Kidney tubule cell (primary cell): Measurements from ENCODE around the gene DCTN4.

Source experiments
- DNase-seq: peaks from one replicate; pipeline ENCODE4 v3.0.0-alpha.2; 2018; ENCODE audit warnings: low spot score

DCTN4 gene

DNA sequence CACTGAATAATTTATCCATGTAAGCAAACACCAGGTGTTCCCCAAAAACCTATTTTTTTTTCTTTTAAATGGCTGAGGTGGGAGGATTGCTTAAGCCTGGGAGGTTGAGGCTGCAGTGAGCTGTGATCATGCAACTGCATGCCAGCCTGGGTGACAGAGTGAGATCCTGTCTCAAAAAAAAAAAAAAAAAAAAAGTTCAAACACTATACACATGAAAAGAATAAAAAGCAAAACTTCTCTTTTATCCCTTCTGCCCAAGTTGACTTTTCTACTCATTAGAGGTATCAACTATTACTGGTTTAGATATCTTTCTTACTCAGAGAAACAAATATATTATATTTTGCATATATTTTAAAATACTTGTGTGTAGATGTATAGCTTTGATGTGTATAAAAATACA lies 17.8 kb downstream of the DCTN4 start:
- no peak for DNase-seq

DNA sequence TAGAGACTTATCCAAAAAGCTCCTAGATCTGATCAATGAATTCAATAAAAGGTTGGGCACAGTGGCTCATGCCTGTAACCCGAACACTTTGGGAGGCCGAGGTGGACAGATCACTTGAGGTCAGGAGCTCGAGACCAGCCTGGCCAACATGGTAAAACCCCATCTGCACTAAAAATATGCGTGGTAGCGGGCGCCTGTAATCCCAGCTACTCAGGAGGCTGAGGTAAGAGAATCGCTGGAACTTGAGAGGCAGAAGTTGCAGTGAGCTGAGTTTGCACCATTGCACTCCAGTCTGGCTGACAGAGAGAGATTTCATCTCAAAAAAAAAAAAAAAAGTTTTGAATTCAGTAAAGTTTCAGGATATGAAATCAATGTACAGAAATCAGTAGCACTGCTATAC lies 20.0 kb downstream of the DCTN4 start:
- no peak for DNase-seq

DNA sequence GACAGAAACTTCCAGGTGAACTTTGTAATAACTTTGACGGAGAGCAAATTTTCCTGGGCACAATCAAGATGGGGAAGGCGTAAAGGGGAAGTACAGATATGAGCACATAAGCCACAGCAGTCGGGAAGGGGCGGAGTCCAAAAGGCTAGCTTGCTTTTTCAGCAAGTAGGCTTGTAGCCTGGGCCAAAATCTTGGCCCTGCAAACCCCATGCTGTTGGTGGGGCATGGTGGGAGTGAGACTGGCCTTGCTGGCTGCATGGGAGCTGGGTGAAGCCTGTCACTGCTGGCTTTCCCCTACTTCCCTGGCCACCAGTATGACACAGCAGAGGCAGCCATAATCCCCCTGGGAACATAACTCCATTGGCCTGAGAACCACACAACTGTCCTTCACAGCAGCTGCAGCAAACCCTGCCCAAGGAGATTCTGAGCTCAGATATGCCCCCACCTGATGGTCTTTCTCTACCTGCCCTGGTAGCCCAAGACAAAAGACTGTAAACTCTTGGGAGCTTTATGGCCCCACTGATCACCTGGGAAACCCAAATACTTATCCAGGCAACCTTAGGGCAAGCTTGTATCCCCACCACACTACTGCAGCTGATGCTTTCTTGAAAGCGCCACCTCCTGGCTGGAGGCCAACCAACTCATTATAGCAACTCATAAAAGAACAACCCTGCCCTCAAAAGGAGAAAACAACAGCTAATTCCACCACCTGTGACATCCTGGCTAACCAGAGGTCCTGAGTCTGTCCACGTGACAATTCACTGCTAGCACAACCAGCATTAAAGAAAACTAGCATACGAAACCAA lies 24.0 kb downstream of the DCTN4 start:
- no peak for DNase-seq

DNA sequence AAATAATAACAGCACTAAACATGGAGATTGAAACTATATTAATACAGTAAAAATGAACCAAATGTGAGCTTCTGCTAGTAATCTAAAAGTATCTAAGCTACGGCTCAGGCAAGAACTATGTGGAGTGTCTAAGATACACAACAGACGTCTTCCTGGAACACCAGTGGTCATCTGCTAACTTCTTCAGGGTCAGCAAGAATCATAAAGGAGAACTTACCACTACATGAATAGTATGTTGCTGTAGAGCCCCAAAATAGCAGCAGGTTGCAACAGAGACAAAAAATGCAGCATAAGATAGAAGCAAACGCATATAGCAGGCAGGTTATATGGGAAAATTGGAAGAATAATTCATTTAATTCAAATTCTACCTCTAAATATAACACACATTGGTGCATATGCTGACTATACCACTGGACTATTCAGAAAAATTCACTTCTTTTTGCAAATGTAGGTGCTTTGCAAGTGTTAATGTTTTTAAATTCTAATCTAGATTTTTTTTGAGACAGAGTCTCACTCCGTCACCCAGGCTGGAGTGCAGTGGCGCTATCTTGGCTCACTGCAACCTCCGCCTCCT lies 27.1 kb downstream of the DCTN4 start:
- no peak for DNase-seq

DNA sequence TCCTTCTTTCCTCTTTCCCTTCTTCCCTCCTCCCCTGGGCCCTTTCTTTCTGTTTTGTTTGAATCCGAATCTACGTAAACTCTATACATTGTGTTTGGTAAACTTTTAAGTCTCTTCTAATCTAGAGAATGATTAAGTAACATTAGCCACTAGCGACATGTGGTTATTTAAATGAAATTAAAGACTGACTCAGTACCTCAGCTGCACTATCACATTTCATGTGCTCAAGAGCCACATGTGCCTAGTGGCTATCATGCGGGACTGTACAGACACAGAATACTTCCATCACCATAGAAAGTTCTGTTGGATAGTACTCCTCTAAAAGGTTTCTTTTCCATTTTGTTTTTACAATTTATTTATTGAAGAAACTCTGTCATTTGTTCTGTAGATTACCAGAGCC lies 29.0 kb downstream of the DCTN4 start:
- no peak for DNase-seq

DNA sequence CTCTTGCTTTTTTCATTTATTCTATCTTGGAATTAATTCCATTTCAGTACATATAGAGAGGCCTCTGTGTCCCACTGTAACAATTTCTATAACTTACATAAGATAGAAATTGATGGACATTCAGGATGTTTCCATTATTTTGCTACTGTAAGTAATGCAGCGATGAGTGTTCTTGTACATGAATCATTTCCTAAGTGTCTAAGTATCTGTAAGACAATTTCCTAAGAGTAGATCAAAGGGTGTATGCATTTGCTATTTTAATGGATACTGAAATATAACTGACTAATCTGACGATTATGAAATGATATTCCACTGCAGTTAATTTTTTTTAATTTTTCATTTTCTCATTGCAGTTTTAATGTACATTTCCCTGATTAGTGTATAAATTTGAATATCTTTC lies 35.0 kb downstream of the DCTN4 start:
- no peak for DNase-seq

DNA sequence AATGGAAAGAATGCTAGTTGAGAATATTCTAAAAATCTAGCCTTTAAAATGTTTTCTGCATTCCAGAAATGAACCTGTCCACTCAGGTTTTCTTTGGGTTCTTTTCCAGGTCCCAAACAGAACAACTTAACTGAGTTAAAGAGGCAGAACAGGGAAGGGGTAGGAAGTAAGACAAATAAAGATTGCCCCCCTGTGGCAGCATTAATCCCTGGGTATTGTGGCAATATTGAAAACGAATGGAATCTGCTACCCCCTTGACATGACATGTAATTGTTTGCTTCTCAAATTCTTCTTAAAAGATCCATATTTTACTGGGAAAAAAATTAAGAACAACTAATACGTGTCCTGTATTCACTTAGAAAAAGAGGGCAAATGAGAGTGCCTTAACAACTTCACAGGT lies 48.7 kb downstream of the DCTN4 start:
- DNase-seq: no peak

DNA sequence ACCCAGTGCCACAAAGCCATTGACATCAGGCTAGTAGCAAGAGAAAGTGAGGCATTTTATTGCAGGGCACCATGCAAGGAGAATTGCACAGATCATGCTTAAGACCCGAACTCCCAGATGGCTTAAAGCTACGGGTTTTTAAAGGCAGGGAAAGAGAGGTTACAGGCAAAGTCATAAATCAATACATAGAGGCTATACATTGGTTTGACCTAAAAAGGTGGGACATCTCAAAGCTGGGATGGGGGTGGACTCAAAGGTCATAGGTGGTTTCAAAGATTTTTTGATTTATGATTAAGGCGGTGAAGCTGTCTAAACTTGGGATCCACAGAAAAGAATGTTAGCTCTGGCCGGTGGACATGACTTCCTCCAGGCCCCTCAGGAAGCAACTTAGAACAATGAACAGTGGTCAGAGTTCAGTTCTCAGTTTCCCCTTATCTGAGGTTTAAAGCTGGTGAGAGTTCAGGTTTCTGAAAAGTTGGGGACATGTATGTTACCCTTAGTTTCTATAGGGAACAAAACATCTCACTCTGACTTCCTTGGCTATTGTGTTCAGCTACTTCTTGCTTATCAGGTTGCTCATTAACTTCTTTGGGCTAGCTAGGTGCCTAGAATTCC lies 51.9 kb downstream of the DCTN4 start:
- DNase-seq: no peak

DNA sequence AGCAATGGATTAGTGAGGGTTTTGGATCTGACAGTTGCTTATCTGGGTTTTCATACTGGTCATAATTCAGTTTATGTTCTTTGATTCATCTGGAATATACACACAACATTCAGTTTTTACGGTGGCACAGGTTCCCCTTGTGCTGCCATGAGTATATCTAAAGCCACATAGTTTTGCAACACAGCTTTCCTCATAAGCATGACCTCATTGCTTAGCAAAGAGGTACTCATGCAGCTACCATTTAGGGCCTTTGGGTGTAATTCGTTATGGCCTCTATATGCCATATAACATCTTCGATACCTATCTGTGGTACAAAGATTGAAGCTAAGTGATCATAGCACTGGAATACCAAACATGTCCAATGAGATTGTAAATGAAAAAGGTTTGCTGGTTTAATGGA lies 55.1 kb downstream of the DCTN4 start:
- no peak for DNase-seq

DNA sequence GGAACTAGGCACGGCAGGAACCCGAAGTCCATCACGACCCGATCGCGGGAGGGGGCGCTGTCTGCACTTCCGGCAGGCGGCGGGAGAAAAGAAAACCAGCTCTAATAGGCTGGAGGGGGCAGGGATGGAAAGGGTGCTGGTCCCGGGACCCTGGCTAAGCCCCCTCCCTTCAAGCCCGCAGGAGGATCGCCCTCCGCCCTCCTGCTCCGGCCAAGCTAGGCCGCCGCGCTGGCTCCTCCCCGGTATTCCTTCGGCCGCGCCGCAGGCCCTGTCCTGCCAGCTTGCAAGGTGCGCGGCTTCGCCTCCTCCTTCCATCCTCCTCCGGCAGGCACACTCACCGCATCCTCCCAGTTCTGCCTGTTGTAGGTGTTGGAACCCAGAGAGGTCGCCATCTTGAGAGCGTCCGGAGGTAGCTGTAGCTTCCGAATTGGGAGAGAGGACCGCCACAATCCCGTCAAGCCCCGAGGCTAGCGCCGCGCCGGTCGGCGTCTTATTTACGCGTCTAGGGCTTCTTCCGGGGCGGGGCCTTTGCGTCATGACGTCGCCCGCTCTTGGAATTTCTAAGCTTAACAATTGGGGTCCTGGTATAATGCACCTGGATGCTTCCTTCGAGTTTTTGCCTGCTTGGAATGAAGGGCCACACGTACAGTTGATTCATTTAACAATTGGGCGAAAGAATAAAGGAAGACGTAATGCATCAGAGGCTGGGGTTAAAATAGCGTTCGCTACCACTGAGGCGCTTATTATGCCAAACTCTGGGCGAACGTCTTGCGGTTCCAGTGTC lies 58.0 kb downstream of the DCTN4 start, which contains the start of gene RBM22:
RBM22 (minus strand) TSS at position 469 of the 784 bp plus-strand sequence; CDS start at position 392, 77 bp downstream.
- DNase-seq: peak; percentile 91

DNA sequence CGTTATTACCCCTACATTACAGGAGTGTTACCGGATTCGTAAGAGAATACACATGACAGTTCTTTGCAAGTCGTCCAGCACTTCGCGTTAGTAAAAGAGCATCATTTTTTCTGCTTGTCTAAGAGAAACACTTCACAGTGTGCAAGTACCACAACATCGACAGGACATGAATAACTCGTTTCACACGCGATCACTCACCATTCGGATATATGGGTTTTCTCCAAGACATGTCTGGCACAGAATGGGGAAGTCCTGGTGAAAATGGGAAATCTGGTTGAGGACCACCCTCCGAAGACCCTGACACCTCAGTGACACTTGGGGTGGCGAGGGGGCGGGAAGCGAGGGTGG lies 58.6 kb downstream of the DCTN4 start:
- no peak for DNase-seq

DNA sequence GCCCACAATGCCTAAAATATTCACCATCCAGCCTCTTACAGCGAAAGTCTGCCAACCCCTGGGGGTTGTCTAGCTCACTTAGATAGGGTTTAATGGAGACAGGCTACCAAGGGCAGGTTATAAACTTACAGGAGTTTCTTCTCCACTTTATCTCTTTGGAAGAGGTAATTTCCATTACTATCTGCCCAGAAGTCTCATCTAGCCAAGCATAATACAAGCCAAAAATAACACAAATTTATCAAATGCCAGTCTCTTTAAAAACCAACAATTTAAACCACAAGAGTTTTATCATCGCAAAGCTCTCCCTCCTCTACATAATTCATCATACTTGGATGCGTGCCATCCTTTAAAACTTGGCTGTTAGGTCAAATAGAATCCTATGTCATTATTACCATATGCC lies 64.2 kb downstream of the DCTN4 start:
- no peak for DNase-seq

DNA sequence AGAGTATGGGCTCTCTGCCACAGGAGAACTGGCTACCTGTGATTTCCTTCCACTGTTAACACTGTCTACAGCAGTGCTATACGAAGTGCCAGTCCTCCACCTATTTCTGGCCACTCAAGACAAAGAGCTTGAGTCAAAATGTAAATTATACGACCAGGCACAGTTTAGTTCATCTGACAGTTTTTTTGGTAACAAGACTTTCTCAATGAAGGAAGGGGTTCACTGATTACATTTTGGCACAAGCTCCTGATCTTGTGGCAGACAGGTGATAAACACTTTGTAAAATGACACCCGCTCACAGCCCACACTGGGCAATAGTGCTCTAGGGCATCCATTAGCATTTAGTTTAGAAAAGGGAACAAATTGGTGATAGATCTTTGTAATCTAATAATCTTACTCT lies 66.5 kb downstream of the DCTN4 start:
- no peak for DNase-seq

DNA sequence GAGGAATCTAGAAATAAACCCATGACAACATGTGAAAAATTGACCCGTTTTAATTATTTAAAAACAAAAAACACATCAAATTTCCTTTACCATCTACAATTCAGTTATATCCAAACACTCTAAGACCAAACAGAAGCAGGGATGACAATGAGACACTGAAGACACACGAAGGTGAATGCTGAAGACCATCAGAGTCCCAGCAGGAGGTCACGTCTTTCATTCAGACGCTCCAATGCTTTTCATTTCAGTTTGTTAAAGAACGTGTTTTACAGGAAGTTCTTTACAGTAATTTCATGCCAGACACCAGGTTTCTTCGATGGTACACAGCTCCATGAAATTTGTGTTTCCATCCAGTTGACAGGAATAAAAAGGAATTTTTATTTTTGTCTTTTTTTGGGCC lies 68.1 kb downstream of the DCTN4 start:
- no peak for DNase-seq

DNA sequence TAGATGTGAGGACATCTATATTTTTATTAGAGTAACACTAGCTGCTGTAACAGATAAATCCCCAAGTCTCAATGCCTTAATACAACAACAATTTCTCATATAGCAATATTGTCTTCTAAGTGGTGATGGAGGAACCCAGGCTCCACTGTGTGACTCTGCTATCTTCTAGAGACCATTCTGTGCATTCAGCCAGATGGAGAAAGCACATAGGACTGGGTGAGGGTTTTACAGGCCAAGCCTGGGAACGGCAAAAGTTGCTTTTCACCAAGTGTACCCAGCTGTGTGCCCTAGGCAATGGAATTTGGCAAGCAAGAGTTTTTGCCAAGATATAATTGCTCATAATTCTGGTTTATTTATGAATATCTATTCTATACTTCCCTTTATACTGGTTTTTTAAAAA lies 69.7 kb downstream of the DCTN4 start:
- DNase-seq: no peak

DNA sequence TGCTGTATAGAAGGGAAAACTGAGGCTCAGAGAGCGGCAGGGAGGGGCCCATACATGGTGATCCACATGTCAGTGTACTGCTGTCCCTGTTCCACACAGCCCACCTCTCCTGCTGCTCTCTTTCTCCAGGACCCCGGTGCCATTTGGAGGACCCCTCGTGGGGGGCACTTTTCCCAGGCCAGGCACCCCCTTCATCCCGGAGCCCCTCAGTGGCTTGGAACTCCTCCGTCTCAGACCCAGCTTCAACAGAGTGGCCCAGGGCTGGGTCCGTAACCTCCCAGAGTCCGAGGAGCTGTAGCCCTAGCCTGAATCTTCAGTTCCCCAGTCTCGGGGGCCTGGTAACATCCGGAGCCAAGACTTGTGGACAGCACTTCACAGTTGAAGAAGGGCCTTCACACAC lies 82.2 kb downstream of the DCTN4 start:
- DNase-seq: no peak

DNA sequence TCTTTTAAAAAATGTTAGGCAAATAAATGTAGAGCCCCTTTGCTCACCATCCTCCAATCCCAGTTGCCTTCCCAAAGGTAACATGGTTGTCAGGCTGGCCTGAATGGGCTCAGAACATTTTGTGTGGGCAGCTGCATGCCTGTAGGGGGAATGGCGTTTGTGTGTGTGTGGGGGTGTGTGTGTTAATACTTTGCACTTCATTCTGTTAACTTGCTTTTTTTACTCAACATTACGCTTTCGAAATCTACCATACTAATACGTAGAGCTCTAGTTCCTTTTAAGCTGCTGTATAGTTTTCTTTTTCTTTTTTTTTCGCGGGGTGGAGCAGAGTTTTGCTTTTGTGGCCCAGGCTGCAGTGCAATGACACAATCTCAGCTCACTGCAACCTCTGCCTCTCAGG lies 83.7 kb downstream of the DCTN4 start:
- no peak for DNase-seq

DNA sequence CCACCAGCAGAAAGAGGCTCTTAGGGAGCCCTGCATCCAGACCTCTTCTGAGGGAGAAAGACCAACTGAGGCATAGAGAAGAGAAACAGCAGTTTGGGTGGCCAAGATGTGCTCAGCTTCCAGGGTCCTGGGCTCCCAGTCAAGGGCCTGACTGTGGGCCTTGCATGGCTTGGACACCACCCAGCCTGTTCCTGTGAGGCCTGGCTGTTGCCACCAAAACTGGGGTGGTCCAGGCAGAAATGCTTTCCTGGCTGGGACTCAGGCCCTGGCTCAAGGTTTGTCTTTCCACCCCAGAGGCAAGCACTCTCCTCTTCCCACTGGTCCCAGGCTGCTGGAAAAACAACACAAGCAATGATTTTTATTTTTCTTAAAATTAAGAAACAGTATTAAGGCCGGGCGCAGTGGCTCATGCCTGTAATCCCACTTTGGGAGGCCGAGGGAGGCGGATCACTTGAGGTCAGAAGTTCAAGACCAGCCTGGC lies 84.4 kb downstream of the DCTN4 start:
- no peak for DNase-seq

DNA sequence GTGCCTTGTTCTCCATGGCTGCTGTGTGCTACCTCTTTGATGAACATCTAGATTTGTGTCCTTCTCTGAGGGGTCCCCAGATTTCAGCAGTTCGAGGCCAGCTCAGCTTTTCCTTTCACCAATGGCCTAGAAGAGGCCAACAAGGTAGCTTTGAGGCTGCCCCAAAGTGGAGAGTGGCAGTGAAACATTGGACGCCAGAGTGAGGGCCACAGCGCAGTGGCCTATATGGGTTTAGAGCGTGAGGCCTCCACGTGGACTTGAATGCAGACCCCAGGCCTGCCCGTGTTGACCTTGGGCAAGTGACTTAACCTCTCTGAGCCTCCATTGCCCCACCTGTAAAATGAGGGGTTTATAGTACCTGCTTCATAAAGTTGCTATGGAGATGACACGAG lies 85.9 kb downstream of the DCTN4 start:
- DNase-seq: no peak

DNA sequence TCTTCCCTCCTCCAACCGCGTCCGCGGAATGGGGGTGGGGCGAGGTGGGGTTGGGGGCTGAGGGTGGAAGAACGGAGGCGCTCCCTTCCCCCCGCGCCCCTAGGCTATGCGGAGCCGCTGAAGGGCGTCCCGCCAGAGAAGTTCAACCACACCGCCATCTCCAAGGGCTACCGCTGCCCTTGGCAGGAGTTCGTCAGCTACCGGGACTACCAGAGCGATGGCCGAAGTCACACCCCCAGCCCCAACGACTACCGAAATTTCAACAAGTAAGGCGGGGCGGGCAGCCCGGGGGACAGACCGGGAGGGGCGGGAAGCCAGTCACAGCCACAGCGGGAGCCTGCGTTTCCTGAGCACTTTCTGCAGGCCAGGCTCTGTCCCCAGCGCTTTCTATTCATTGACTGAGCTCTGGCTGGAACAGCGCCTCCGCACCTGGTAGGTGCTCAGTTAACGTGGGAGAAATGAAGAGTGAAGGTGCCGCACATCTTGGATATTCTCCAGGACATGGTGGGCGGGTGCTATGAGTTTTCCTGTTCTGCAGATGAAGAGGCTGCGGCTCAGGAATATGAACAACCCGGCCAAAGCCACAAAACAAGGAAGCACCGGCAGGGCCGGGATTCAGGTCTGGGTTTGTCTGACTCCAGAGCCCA lies 86.5 kb downstream of the DCTN4 start:
- peak; percentile 69 for DNase-seq

DNA sequence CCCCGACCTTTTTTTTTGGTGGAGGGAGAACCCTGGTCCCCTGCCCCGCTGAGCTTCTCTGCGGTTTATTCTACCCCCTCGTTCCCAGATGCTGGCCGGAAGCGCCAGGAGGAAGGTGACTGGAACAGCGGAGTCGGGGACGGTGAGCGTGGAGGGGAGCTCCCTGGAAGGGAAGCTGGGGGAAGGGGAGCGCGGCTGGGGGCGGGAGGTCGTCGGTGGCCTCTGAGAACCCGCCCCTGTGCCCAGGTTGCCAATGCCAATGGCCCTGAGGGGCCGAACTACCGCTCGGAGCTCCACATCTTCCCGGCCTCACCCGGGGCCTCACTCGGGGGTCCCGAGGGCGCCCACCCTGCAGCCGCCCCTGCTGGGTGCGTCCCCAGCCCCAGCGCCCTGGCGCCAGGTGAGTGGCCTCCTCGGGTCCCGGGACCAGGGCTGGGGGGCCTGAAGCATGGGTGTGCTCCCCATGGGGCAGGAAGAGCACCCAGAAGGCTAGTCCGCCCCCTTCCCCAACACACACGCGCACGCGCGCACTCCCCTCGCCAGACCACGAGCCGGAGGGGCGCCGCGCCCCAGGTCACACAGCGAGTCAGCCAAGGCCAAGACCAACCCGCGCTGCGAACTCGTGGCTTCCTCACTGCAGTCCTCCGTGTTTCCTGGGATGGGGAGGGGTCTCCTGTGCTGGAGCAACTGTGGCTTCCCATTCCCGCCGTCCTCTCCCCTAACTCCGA lies 87.1 kb downstream of the DCTN4 start:
- no peak for DNase-seq

DNA sequence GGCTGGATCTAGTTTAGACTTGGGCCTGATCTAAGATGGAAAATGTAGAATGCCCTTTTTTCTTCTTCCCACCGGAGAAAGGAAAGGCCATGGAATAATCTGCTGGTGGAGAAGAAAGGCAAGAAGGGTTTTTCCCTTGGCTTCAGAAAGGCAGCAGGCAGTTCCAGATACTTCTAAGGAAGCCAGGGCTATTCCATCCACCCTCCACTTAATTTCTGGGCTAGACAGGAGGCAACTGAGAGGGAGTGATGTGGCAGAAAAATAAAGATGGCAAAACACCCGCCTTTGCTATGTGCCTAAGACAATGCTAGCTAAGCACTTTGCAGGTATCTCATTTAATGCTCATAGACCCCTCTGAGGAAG lies 87.9 kb downstream of the DCTN4 start:
- DNase-seq: no peak
